ENCODE results near the gene ZBTB49.

ZBTB49 gene

GRCh38 chr4:4350909-4351308 is 60.9 kb downstream of the ZBTB49 start:
- TF ChIP-seq ZNF416 (tag by site-specific recombination; IDR thresholded peaks at IDR 0.05) (no peak), ZFHX2 (tag by site-specific recombination; conservative IDR thresholded peaks at IDR 0.05) (no peak), ZNF423 (tag by site-specific recombination; IDR thresholded peaks at IDR 0.05) (no peak), GLI4 (tag by site-specific recombination; IDR thresholded peaks at IDR 0.05) (no peak), KLF16 (tag by site-specific recombination; IDR thresholded peaks at IDR 0.05) (no peak), ZNF202 (tag by site-specific recombination; IDR thresholded peaks at IDR 0.05; ENCODE audit: borderline replicate concordance) (no peak), EGR2 (tag by site-specific recombination; IDR thresholded peaks at IDR 0.05; ENCODE audit: low read depth) (no peak), ZNF837 (tag by site-specific recombination; IDR thresholded peaks at IDR 0.05) (no peak)
- Histone ChIP-seq H3K27ac (ENCODE audit: extremely low read depth, low read depth, low read length) (no peak overlapping the region), H3K4me3 (ENCODE audit: low read depth, low read length) (no peak overlapping the region), H3K9me3 (ENCODE audit: control insufficient read depth, insufficient read depth, low read depth, low read length) (no peaks in the 10 kb centered on the region), H3K4me1 (ENCODE audit: control insufficient read depth, insufficient read depth, low read length) (no peaks in the 10 kb centered on the region), H3K36me3 (ENCODE audit: control insufficient read depth in 2 of 2, insufficient read depth in 1 of 2, low read length in 2 of 2) (no peaks in the 10 kb centered on the region)
- CTCF ChIA-PET: no interaction called here
- POLR2A ChIA-PET: no interaction called here

GRCh38 chr4:4355302-4355701 is 65.3 kb downstream of the ZBTB49 start:
- POLR2A ChIA-PET: no interaction called here
- Histone ChIP-seq H3K4me1 (ENCODE audit: control insufficient read depth, insufficient read depth, low read length) (no peaks in the 10 kb centered on the region), H3K27ac (ENCODE audit: extremely low read depth, low read depth, low read length) (no peak overlapping the region), H3K4me3 (ENCODE audit: low read depth, low read length) (no peak overlapping the region), H3K36me3 (ENCODE audit: control insufficient read depth in 2 of 2, insufficient read depth in 1 of 2, low read length in 2 of 2) (no peaks in the 10 kb centered on the region), H3K9me3 (ENCODE audit: control insufficient read depth, insufficient read depth, low read depth, low read length) (no peaks in the 10 kb centered on the region)
- CTCF ChIA-PET: interaction anchor here (1.2 kb wide), 1 partner anchor 29 kb away, joined by 3 read pairs; no protein-coding TSS in a partner anchor
- TF ChIP-seq ZNF792 (tag by site-specific recombination; IDR thresholded peaks at IDR 0.05) (no peak), ZNF768 (tag by site-specific recombination; IDR thresholded peaks at IDR 0.05) (no peak), ZNF311 (tag by site-specific recombination; IDR thresholded peaks at IDR 0.05; ENCODE audit: borderline replicate concordance) (no peak), ZNF239 (tag by site-specific recombination; IDR thresholded peaks at IDR 0.05) (no peak)

- Histone ChIP-seq H3K36me3 (ENCODE audit: control insufficient read depth in 2 of 2, insufficient read depth in 1 of 2, low read length in 2 of 2) (no peaks in the 10 kb centered on the region), H3K4me1 (ENCODE audit: control insufficient read depth, insufficient read depth, low read length) (no peaks in the 10 kb centered on the region), H3K4me3 (ENCODE audit: low read depth, low read length) (no peak overlapping the region), H3K9me3 (ENCODE audit: control insufficient read depth, insufficient read depth, low read depth, low read length) (no peaks in the 10 kb centered on the region), H3K27ac (ENCODE audit: extremely low read depth, low read depth, low read length) (no peak overlapping the region)
- ChIA-PET POLR2A (no interaction called here), CTCF (interaction anchor here (1.2 kb wide), 2 partner anchors 28 to 76 kb away, joined by 3 to 4 read pairs; no protein-coding TSS in a partner anchor)
- TF ChIP-seq ZNF398 (tag by site-specific recombination; IDR thresholded peaks at IDR 0.05) (no peak), ZEB2 (tag by site-specific recombination; IDR thresholded peaks at IDR 0.05) (no peak), KLF7 (tag by site-specific recombination; IDR thresholded peaks at IDR 0.05; ENCODE audit: borderline replicate concordance) (no peak), ZNF221 (tag by site-specific recombination; IDR thresholded peaks at IDR 0.05; ENCODE audit: borderline replicate concordance) (no peak), ZBTB44 (tag by site-specific recombination; IDR thresholded peaks at IDR 0.05) (no peak), ZNF2 (tag by site-specific recombination; IDR thresholded peaks at IDR 0.05) (no peak), ZNF174 (tag by site-specific recombination; IDR thresholded peaks at IDR 0.05) (no peak), YY1 (tag by site-specific recombination; IDR thresholded peaks at IDR 0.05) (no peak), YY2 (tag by site-specific recombination; IDR thresholded peaks at IDR 0.05) (no peak), ZSCAN30 (tag by site-specific recombination; IDR thresholded peaks at IDR 0.05) (no peak), ZNF280D (tag by site-specific recombination; IDR thresholded peaks at IDR 0.05) (no peak), ZNF23 (tag by site-specific recombination; IDR thresholded peaks at IDR 0.05; ENCODE audit: borderline replicate concordance) (no peak)
Measured at GRCh38 chr4:4356106-4357041, 66.3 kb downstream of the ZBTB49 start.
